HG03342 (cell line): ENCODE data around the gene IGF2R.

Experiments used
- ATAC-seq: cut with Tn5 transposase; IDR thresholded peaks from one replicate; pipeline ENCODE4 v1.9.1; 2021; ENCODE audit warnings: mild to moderate bottlenecking, moderate library complexity; ENCODE audit not compliant: unreplicated experiment

Gene IGF2R

GRCh38 chr6:159976686-159977254, 7.9 kb downstream of the IGF2R start:
- ATAC-seq, result no peak

- ATAC-seq, result no peak
Measured at GRCh38 chr6:159977255-159977903, 8.5 kb downstream of the IGF2R start.

GRCh38 chr6:159977904-159978268, 9.0 kb downstream of the IGF2R start:
- no peak for ATAC-seq

GRCh38 chr6:159978291-159979135, 9.6 kb downstream of the IGF2R start:
- ATAC-seq, result peak; percentile 18

- peak; percentile 59 for ATAC-seq
Measured at GRCh38 chr6:159979136-159979874, 10.4 kb downstream of the IGF2R start.

GRCh38 chr6:159980474-159980873, 11.6 kb downstream of the IGF2R start:
- no peak for ATAC-seq

- ATAC-seq, result no peak
Measured at GRCh38 chr6:159981071-159981402, 12.2 kb downstream of the IGF2R start.

- ATAC-seq, result peak; percentile 76
Measured at GRCh38 chr6:159981403-159982245, 12.7 kb downstream of the IGF2R start.

GRCh38 chr6:159982731-159983506, 14.0 kb downstream of the IGF2R start:
- no peak for ATAC-seq

- no peak for ATAC-seq
Measured at GRCh38 chr6:159983641-159984080, 14.8 kb downstream of the IGF2R start.

GRCh38 chr6:159984268-159984786, 15.4 kb downstream of the IGF2R start:
- ATAC-seq, result no peak

- no peak for ATAC-seq
Measured at GRCh38 chr6:159985296-159985945, 16.5 kb downstream of the IGF2R start.

- no peak for ATAC-seq
Measured at GRCh38 chr6:159988983-159989454, 20.1 kb downstream of the IGF2R start.

- peak; percentile 84 for ATAC-seq
Measured at GRCh38 chr6:159989492-159990480, 20.9 kb downstream of the IGF2R start.

GRCh38 chr6:159992366-159992765, 23.5 kb downstream of the IGF2R start:
- ATAC-seq, result no peak

- ATAC-seq, result no peak
Measured at GRCh38 chr6:159995405-159995804, 26.5 kb downstream of the IGF2R start.

GRCh38 chr6:159996087-159996622, 27.3 kb downstream of the IGF2R start:
- no peak for ATAC-seq
